Measurements from ENCODE around the gene MPHOSPH9.
"Not testable (repeated sequence)": the region's sequence is repeated elsewhere in the genome, so short reads cannot be mapped to it uniquely, and the experiment has no call there.

The MPHOSPH9 gene

GRCh38 chr12:123227581-123228258, 5.2 kb downstream of the MPHOSPH9 start:
- no peak for DNase-seq (ENCODE audit: low spot score)

GRCh38 chr12:123225443-123225842, 7.5 kb downstream of the MPHOSPH9 start:
- DNase-seq (ENCODE audit: low spot score) = no peak

GRCh38 chr12:123223241-123223668, 9.7 kb downstream of the MPHOSPH9 start:
- DNase-seq (ENCODE audit: low spot score) = no peak

GRCh38 chr12:123207815-123208214, 25.1 kb downstream of the MPHOSPH9 start:
- DNase-seq (ENCODE audit: low spot score) = not testable (repeated sequence)

- not testable (repeated sequence) for DNase-seq (ENCODE audit: low spot score)
Observed at GRCh38 chr12:123206794-123207193, 26.1 kb downstream of the MPHOSPH9 start.

- DNase-seq (ENCODE audit: low spot score) = no peak
Observed at GRCh38 chr12:123200414-123200813, 32.5 kb downstream of the MPHOSPH9 start.

- DNase-seq (ENCODE audit: low spot score) = no peak
Observed at GRCh38 chr12:123199936-123200335, 33.0 kb downstream of the MPHOSPH9 start.

GRCh38 chr12:123187637-123188036, 45.3 kb downstream of the MPHOSPH9 start:
- DNase-seq (ENCODE audit: low spot score) = no peak

GRCh38 chr12:123180171-123180570, 52.8 kb downstream of the MPHOSPH9 start:
- no peak for DNase-seq (ENCODE audit: low spot score)

GRCh38 chr12:123171967-123172366, 61.0 kb downstream of the MPHOSPH9 start:
- no peak for DNase-seq (ENCODE audit: low spot score)

GRCh38 chr12:123167329-123167728, 65.6 kb downstream of the MPHOSPH9 start:
- DNase-seq (ENCODE audit: low spot score) = no peak

- DNase-seq (ENCODE audit: low spot score) = no peak
Observed at GRCh38 chr12:123165537-123165936, 67.4 kb downstream of the MPHOSPH9 start.

- DNase-seq (ENCODE audit: low spot score) = no peak
Observed at GRCh38 chr12:123164710-123165261, 68.2 kb downstream of the MPHOSPH9 start.

- DNase-seq (ENCODE audit: low spot score) = no peak
Observed at GRCh38 chr12:123164222-123164621, 68.7 kb downstream of the MPHOSPH9 start.

- no peak for DNase-seq (ENCODE audit: low spot score)
Observed at GRCh38 chr12:123163227-123163626, 69.7 kb downstream of the MPHOSPH9 start.

- no peak for DNase-seq (ENCODE audit: low spot score)
Observed at GRCh38 chr12:123160801-123161487, 72.0 kb downstream of the MPHOSPH9 start.

GRCh38 chr12:123153906-123154305, 79.0 kb downstream of the MPHOSPH9 start:
- DNase-seq (ENCODE audit: low spot score) = no peak

- no peak for DNase-seq (ENCODE audit: low spot score)
Observed at GRCh38 chr12:123152833-123153232, 80.1 kb downstream of the MPHOSPH9 start.

- DNase-seq (ENCODE audit: low spot score) = no peak
Observed at GRCh38 chr12:123151457-123152454, 81.2 kb downstream of the MPHOSPH9 start.

GRCh38 chr12:123150744-123151456, 82.0 kb downstream of the MPHOSPH9 start, which contains the start of gene PITPNM2:
TSS of gene PITPNM2 (minus strand) at chr12:123151090. CDS start at chr12:123034590, 116,500 bp downstream.
- DNase-seq (ENCODE audit: low spot score) = peak; percentile 73

- no peak for DNase-seq (ENCODE audit: low spot score)
Observed at GRCh38 chr12:123150275-123150743, 82.6 kb downstream of the MPHOSPH9 start.

All from germinal center (tissue), 1 donor.